ENCODE data around the gene CTNNA2.

The CTNNA2 gene

GRCh38 chr2:79830501-79830900 lies 317.6 kb downstream of the CTNNA2 start:
- H3K27me3 ChIP-seq (ENCODE audit: insufficient read depth, low read depth, severe bottlenecking), result no peaks in the 10 kb centered on the region
- H3K4me3 ChIP-seq (ENCODE audit: low read depth, low read length), result no peak overlapping the region
- H3K9me3 ChIP-seq (ENCODE audit: severe bottlenecking), result no peaks in the 10 kb centered on the region
- H3K27ac ChIP-seq, result no peak overlapping the region
- H3K36me3 ChIP-seq, result no peaks in the 10 kb centered on the region
- DNase-seq, result no peak
- TF ChIP-seq CTCF (IDR thresholded peaks at IDR 0.05; ENCODE audit: low read depth, low read length), result no peak

GRCh38 chr2:79831961-79832360 lies 319.1 kb downstream of the CTNNA2 start:
- H3K9me3 ChIP-seq (ENCODE audit: severe bottlenecking), result no peaks in the 10 kb centered on the region
- H3K27me3 ChIP-seq (ENCODE audit: insufficient read depth, low read depth, severe bottlenecking), result no peaks in the 10 kb centered on the region
- no peaks in the 10 kb centered on the region for H3K36me3 ChIP-seq
- H3K27ac ChIP-seq, result no peak overlapping the region
- no peak overlapping the region for H3K4me3 ChIP-seq (ENCODE audit: low read depth, low read length)
- TF ChIP-seq CTCF (IDR thresholded peaks at IDR 0.05; ENCODE audit: low read depth, low read length), result no peak
- DNase-seq, result no peak

GRCh38 chr2:79832511-79833234 lies 319.8 kb downstream of the CTNNA2 start:
- no peak overlapping the region for H3K27ac ChIP-seq
- no peaks in the 10 kb centered on the region for H3K27me3 ChIP-seq (ENCODE audit: insufficient read depth, low read depth, severe bottlenecking)
- no peak overlapping the region for H3K4me3 ChIP-seq (ENCODE audit: low read depth, low read length)
- no peaks in the 10 kb centered on the region for H3K9me3 ChIP-seq (ENCODE audit: severe bottlenecking)
- no peak for DNase-seq
- no peaks in the 10 kb centered on the region for H3K36me3 ChIP-seq
- no peak for TF ChIP-seq CTCF (IDR thresholded peaks at IDR 0.05; ENCODE audit: low read depth, low read length)

GRCh38 chr2:79833235-79833878 lies 320.5 kb downstream of the CTNNA2 start:
- DNase-seq, result no peak
- Histone ChIP-seq H3K27ac (no peak overlapping the region), H3K27me3 (ENCODE audit: insufficient read depth, low read depth, severe bottlenecking) (no peaks in the 10 kb centered on the region), H3K36me3 (no peaks in the 10 kb centered on the region), H3K4me3 (ENCODE audit: low read depth, low read length) (no peak overlapping the region), H3K9me3 (ENCODE audit: severe bottlenecking) (no peaks in the 10 kb centered on the region)
- TF ChIP-seq CTCF (IDR thresholded peaks at IDR 0.05; ENCODE audit: low read depth, low read length), result no peak

- no peaks in the 10 kb centered on the region for H3K27me3 ChIP-seq (ENCODE audit: insufficient read depth, low read depth, severe bottlenecking)
- no peaks in the 10 kb centered on the region for H3K9me3 ChIP-seq (ENCODE audit: severe bottlenecking)
- no peak overlapping the region for H3K27ac ChIP-seq
- no peak for DNase-seq
- H3K4me3 ChIP-seq (ENCODE audit: low read depth, low read length), result no peak overlapping the region
- TF ChIP-seq CTCF (IDR thresholded peaks at IDR 0.05; ENCODE audit: low read depth, low read length), result no peak
- H3K36me3 ChIP-seq, result no peaks in the 10 kb centered on the region
Observed at GRCh38 chr2:79835911-79836310, 323.1 kb downstream of the CTNNA2 start.
